ENCODE results near the gene SAP130. TPM values are rescaled to one million over a fixed set of nuclear protein-coding genes. Genes with fewer than 3 reads are reported as not detected.

SAP130 gene
- polyA plus RNA-seq, 4 donors, result 7.0 to 32.1 (median 7.8) TPM

Other genes starting within 250 kb of the SAP130 start
- 10 to 100 TPM; 11.0 to 41.6 (median 13.8) TPM for gene WDR33, start 216.9 kb downstream of the SAP130 start, polyA plus RNA-seq
- 10 to 100 TPM in 2 of 4 donors, 1 to 10 TPM in 2; 5.6 to 31.2 (median 12.7) TPM for gene POLR2D, start 169.9 kb downstream of the SAP130 start, polyA plus RNA-seq
- gene AMMECR1L, start 142.1 kb downstream of the SAP130 start, polyA plus RNA-seq, result 10 to 100 TPM in 2 of 4 donors, 1 to 10 TPM in 2; 8.2 to 14.2 (median 9.2) TPM
- 10 to 100 TPM in 2 of 4 donors, 1 to 10 TPM in 2; 3.8 to 24.9 (median 12.8) TPM for gene UGGT1, start 63.1 kb upstream of the SAP130 start, polyA plus RNA-seq